ENCODE measurements around the gene TSKS.

DNA sequence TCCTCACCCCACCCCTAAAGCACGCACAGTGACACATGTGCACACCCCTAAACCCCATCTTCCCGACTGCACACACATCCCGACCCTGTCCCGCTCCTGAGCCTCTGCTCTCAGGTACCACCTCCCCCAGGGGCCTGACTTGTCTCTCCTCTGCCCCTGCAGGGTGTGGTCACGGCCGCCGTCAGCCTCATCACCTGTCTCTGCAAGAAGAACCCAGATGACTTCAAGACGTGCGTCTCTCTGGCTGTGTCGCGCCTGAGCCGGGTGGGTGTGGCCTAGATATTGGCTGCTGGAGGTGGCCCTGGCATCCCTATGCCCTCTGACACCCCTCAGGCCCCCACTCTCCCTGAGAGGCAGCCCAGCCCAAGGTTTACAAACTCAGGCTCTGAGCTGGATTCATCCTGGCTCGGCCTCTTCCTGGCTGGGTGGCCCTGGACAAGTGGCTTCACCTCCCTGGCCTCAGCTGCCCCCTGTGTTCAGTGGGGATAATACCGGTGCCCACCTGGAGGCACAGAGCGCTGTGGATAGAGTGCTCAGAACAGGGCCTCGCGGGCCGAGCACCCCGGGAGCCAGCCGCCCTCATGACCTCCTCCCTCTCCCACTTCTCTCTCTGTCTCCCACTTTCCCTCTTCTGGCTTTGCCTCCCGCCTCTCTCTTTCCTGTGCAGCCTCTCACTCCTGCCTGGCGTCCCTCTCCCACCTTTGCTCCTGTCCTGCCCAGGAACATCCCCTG, 29.9 kb upstream of the TSKS start:
- TF ChIP-seq EZH2phosphoT487 (IDR thresholded peaks at IDR 0.05; ENCODE audit: borderline replicate concordance, low read depth, low read length): no peak
- TF ChIP-seq, protein P1, sequence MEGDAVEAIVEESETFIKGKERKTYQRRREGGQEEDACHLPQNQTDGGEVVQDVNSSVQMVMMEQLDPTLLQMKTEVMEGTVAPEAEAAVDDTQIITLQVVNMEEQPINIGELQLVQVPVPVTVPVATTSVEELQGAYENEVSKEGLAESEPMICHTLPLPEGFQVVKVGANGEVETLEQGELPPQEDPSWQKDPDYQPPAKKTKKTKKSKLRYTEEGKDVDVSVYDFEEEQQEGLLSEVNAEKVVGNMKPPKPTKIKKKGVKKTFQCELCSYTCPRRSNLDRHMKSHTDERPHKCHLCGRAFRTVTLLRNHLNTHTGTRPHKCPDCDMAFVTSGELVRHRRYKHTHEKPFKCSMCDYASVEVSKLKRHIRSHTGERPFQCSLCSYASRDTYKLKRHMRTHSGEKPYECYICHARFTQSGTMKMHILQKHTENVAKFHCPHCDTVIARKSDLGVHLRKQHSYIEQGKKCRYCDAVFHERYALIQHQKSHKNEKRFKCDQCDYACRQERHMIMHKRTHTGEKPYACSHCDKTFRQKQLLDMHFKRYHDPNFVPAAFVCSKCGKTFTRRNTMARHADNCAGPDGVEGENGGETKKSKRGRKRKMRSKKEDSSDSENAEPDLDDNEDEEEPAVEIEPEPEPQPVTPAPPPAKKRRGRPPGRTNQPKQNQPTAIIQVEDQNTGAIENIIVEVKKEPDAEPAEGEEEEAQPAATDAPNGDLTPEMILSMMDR (conservative IDR thresholded peaks at IDR 0.05; ENCODE audit: low read length): no peak

Measured in OCI-LY7 (cell line).